GM18520 (cell line): ENCODE results near the gene TCF7L2.
"Not testable (repeated sequence)": the region's sequence is repeated elsewhere in the genome, so short reads cannot be mapped to it uniquely, and the experiment has no call there.

Experiments
- ATAC-seq: cut with Tn5 transposase; IDR thresholded peaks from one replicate; pipeline ENCODE4 v1.9.1; 2021; ENCODE audit not compliant: unreplicated experiment

TCF7L2 gene

GRCh38 chr10:113089551-113089950, 139.5 kb downstream of the TCF7L2 start:
- no peak for ATAC-seq

- ATAC-seq, result no peak
Observed at GRCh38 chr10:113091920-113092319, 141.9 kb downstream of the TCF7L2 start.

GRCh38 chr10:113093188-113094113, 143.4 kb downstream of the TCF7L2 start:
- no peak for ATAC-seq

GRCh38 chr10:113094114-113094486, 144.1 kb downstream of the TCF7L2 start:
- no peak for ATAC-seq

GRCh38 chr10:113095419-113096127, 145.5 kb downstream of the TCF7L2 start:
- no peak for ATAC-seq

- ATAC-seq, result no peak
Observed at GRCh38 chr10:113096128-113096996, 146.3 kb downstream of the TCF7L2 start.

- ATAC-seq, result no peak
Observed at GRCh38 chr10:113097036-113097435, 147.0 kb downstream of the TCF7L2 start.

- no peak for ATAC-seq
Observed at GRCh38 chr10:113099431-113100183, 149.6 kb downstream of the TCF7L2 start.

- ATAC-seq, result no peak
Observed at GRCh38 chr10:113100281-113100680, 150.2 kb downstream of the TCF7L2 start.

GRCh38 chr10:113103131-113103840, 153.2 kb downstream of the TCF7L2 start:
- no peak for ATAC-seq

- no peak for ATAC-seq
Observed at GRCh38 chr10:113104047-113104446, 154.0 kb downstream of the TCF7L2 start.

- no peak for ATAC-seq
Observed at GRCh38 chr10:113108194-113108835, 158.3 kb downstream of the TCF7L2 start.

GRCh38 chr10:113108948-113109347, 158.9 kb downstream of the TCF7L2 start:
- ATAC-seq, result no peak

GRCh38 chr10:113109482-113109881, 159.4 kb downstream of the TCF7L2 start:
- not testable (repeated sequence) for ATAC-seq

- ATAC-seq, result no peak
Observed at GRCh38 chr10:113111260-113111659, 161.2 kb downstream of the TCF7L2 start.

- ATAC-seq, result no peak
Observed at GRCh38 chr10:113111900-113112853, 162.1 kb downstream of the TCF7L2 start.

GRCh38 chr10:113113241-113113640, 163.2 kb downstream of the TCF7L2 start:
- ATAC-seq, result no peak

GRCh38 chr10:113113918-113114317, 163.9 kb downstream of the TCF7L2 start:
- ATAC-seq, result no peak
